ENCODE results near the gene KRTAP10-4. TPM values are rescaled to one million over a fixed set of nuclear protein-coding genes. Genes with fewer than 3 reads are reported as not detected.
"Not testable (repeated sequence)": the region's sequence is repeated elsewhere in the genome, so short reads cannot be mapped to it uniquely, and the experiment has no call there.

Gene KRTAP10-4
- total RNA-seq, 1 donor from 2014 or later: not detected

GRCh38 chr21:44533121-44533890, 40.2 kb upstream of the KRTAP10-4 start:
- ATAC-seq (ENCODE audit: poor library complexity) (no peak), DNase-seq (peak; percentile 38)
- intact Hi-C loops (cut with DNase I): no loop called here

- no peak for DNase-seq
Observed at GRCh38 chr21:44533891-44534627, 39.5 kb upstream of the KRTAP10-4 start.

GRCh38 chr21:44534688-44535087, 38.8 kb upstream of the KRTAP10-4 start:
- intact Hi-C loops (cut with DNase I): no loop called here
- ATAC-seq (ENCODE audit: poor library complexity) (no peak), DNase-seq (peak; percentile 27)

More at GRCh38 chr21:44533891-44534627, 39.5 kb upstream of the KRTAP10-4 start:
- intact Hi-C loops (cut with DNase I): no loop called here
- ATAC-seq (ENCODE audit: poor library complexity): no peak

- DNase-seq (peak; percentile 25), ATAC-seq (ENCODE audit: poor library complexity) (no peak)
- intact Hi-C loops (cut with DNase I): no loop called here
Observed at GRCh38 chr21:44535963-44536362, 37.6 kb upstream of the KRTAP10-4 start.

GRCh38 chr21:44537930-44538911, 35.3 kb upstream of the KRTAP10-4 start:
- DNase-seq (peak; percentile 26), ATAC-seq (ENCODE audit: poor library complexity) (no peak)
- intact Hi-C loops (cut with DNase I): no loop called here

- intact Hi-C loops (cut with DNase I): no loop called here
- ATAC-seq (ENCODE audit: poor library complexity): no peak
- no peak for DNase-seq
Observed at GRCh38 chr21:44539046-44539445, 34.5 kb upstream of the KRTAP10-4 start.

- no peak for ATAC-seq (ENCODE audit: poor library complexity)
- peak; percentile 32 for DNase-seq
- intact Hi-C loops (cut with DNase I): no loop called here
Observed at GRCh38 chr21:44539991-44540666, 33.4 kb upstream of the KRTAP10-4 start, which contains the start of gene KRTAP10-1. Gene KRTAP10-1, minus strand, starts transcription at chr21:44540195. Its CDS starts 45 bp downstream, at chr21:44540150.

GRCh38 chr21:44540741-44541288, 32.7 kb upstream of the KRTAP10-4 start:
- DNase-seq (no peak), ATAC-seq (ENCODE audit: poor library complexity) (no peak)
- intact Hi-C loops (cut with DNase I): no loop called here

GRCh38 chr21:44542716-44543115, 30.8 kb upstream of the KRTAP10-4 start:
- intact Hi-C loops (cut with DNase I): no loop called here
- ATAC-seq (ENCODE audit: poor library complexity): no peak
- DNase-seq: no peak

GRCh38 chr21:44544566-44544965, 29.0 kb upstream of the KRTAP10-4 start:
- DNase-seq (no peak), ATAC-seq (ENCODE audit: poor library complexity) (no peak)
- intact Hi-C loops (cut with DNase I): no loop called here

- ATAC-seq (ENCODE audit: poor library complexity): no peak
- DNase-seq: no peak
- intact Hi-C loops (cut with DNase I): no loop called here
Observed at GRCh38 chr21:44547656-44548331, 25.7 kb upstream of the KRTAP10-4 start.

- DNase-seq (no peak), ATAC-seq (ENCODE audit: poor library complexity) (no peak)
- intact Hi-C loops (cut with DNase I): no loop called here
Observed at GRCh38 chr21:44548381-44548780, 25.1 kb upstream of the KRTAP10-4 start.

- no peak for DNase-seq
- intact Hi-C loops (cut with DNase I): no loop called here
- ATAC-seq (ENCODE audit: poor library complexity): no peak
Observed at GRCh38 chr21:44548922-44549321, 24.6 kb upstream of the KRTAP10-4 start.

GRCh38 chr21:44549525-44550211, 23.9 kb upstream of the KRTAP10-4 start:
- no peak for DNase-seq

GRCh38 chr21:44550285-44550684, 23.2 kb upstream of the KRTAP10-4 start:
- ATAC-seq (ENCODE audit: poor library complexity); intact Hi-C loops (cut with DNase I); DNase-seq: not testable (repeated sequence)

More at GRCh38 chr21:44549525-44550211, 23.9 kb upstream of the KRTAP10-4 start:
- no peak for ATAC-seq (ENCODE audit: poor library complexity)
- intact Hi-C loops (cut with DNase I): no loop called here

- ATAC-seq (ENCODE audit: poor library complexity) (no peak), DNase-seq (no peak)
- intact Hi-C loops (cut with DNase I): no loop called here
Observed at GRCh38 chr21:44550807-44551206, 22.7 kb upstream of the KRTAP10-4 start.
